GM20431 (cell line): Measurements from ENCODE around the gene STXBP2.

ENCODE experiments used
- in situ Hi-C: fragments of 300-500 bp; cut with MseI, MboI; formaldehyde crosslinking; loops from one replicate; pipeline ENCODE4 v1.15.0; 2020; ENCODE audit warnings: low sequenced_read_pairs; ENCODE audit not compliant: unreplicated experiment

STXBP2 gene

DNA sequence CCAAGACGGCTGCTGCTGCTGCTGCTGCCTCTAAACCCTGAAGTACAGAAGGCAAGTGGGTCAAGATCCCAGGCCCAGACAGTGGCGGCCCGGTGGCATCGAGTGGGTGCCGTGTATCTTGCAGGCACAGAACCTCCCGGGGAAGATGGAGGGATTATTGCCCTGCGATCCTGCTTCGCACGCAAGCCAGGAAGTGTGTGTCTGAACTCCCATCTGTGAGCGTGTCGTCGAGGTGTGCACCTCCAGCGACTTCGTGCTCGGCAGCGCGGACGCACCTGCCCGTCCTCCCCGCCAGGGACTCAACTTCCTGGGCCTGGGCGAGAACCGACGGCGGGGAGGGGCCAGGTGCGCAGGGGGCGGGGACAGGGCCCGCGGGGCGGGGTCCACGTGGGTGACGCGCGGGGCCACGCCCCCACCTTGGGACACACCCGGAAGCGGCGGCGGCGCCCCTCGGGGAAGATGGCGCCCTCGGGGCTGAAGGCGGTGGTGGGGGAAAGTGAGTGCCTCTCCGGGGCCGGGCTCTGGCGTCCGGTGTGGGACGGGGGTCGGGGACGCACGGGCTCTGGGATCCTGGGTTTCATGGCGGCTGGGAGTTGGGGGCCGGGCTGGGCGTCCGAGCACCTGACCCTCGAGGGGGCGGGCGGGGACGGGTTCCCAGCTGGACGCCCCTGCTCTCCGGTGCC lies at the start of gene STXBP2:
TSS of gene STXBP2 (plus strand) at position 420 of the 683 bp plus-strand sequence. CDS start at position 460, 40 bp downstream.
- in situ Hi-C loops = no loop called here

DNA sequence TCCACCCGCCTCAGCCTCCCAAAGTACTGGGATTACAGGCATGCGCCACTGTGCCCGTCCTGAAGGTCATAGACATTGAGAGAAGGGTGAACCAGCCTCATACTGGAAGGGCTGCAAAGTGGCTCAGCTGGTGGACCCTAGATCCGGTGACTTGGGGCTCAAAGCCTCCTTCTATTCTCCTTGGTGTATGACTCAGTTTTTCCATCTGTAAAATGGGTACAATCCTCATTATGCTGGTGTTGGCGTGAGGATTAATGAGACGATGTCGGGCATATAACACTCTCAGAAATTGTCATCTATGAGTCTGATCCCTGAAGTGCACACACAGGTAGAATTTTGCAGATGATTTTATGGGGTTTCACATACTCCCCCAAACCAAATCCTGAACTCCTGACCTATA lies 47.1 kb upstream of the STXBP2 start:
- in situ Hi-C loops = no loop called here

DNA sequence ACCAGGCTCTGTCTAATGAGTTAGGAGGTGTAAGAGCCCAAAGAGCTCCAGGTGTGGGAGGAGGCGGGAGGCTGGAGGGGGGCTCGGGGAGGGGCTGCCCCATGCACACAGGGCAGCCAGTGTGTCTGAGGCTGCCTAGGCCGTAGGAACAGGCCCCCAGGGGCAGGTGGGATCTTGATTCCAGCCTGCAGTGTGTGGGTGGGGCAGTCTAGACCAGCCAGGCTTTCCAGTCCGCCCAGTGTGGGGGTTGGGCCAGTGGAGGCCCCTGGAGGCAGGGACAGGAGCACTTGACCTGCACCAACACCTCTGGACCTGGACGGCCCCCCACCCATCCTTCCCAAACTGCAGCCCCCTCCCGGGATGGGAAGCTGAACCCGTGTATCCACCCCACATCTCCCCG lies 46.7 kb upstream of the STXBP2 start:
- in situ Hi-C loops = no loop called here

DNA sequence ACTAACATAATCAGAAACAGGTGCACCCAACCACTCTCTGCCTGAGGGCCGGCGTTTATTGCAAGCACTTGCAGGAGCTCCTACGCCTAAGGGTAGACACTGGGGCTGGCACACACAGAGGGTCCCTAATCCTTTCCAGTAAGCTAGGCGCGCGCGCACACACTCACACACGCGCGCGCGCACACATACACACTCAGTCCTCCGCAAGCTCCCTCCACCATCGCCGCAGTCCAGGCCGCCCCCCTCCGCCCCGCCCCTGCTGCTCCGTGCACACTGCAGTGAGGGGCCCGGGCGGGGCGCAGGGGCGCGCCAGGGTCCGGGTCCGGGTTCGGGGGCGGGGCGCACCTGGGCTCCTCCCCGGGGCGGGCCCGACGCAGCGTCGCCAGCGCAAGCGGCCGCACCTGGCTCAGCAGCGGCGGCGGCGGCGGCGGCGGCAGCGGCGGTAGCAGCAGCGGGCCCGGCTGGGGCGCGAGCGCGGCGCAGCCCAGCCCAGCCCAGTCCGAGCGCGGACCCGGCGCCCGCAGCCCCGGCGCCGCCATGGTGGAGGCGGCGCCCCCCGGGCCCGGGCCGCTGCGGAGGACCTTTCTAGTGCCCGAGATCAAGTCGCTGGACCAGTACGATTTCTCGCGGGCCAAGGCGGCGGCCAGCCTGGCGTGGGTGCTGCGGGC lies 41.3 kb upstream of the STXBP2 start, which contains the start of gene CAMSAP3:
TSS of gene CAMSAP3 (plus strand) at position 398 of the 668 bp plus-strand sequence. CDS start at position 538, 140 bp downstream.
- in situ Hi-C loops = no loop called here

DNA sequence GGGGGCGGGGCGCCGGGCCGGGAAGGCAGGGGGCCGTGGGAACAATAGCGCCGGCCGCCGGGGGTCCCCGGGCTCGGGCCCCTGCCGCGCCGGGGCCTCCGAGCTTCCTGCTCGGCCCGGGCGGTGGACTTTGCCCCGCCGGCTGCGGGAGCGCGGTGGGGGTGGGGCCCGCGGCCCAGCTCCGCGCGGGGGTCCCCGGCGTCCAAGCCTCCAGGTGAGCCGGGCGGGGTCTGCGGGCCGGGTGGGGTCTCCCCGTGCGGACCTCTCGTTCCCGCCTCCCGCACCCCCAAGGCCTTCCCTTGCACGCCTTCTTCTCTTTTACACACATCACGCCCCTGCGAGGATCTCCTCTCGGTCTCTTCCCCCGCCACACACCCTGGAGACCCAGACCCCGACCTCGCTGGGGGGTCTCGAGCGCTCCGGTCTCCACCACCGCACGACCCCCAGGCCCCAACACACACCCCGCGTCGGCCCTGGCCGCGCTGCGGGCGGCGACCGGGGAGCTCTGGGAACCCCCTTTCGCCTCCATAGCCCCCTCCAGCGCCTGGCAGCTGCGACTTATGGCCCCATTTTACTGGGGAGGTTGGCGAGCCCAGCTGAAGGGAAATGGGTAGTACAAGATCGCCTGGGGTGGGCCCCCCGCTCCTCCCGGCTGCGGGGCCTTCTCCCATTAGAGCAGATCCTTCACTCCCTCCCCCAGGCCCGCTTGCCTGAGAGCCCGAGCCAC lies 40.5 kb upstream of the STXBP2 start:
- in situ Hi-C loops = no loop called here

DNA sequence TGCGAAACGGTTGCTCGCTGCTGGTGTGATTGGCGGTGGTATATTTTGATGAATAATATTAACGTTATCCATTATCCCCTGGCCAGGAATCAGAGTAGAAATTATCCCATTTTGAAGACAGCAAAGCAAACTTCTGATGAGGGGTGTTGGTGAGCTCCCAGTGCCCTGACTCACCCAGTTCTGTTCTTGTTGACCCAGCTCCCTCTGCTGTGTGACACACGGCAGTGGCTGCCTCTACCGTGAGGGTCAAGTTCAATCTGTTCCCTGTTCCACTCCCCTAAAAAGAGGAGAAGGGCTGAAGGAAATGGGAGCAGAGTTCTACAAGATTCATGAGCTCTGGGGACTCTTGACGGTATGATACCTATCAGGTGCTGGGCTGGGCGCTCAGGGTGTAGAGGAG lies 39.2 kb upstream of the STXBP2 start:
- in situ Hi-C loops = no loop called here

DNA sequence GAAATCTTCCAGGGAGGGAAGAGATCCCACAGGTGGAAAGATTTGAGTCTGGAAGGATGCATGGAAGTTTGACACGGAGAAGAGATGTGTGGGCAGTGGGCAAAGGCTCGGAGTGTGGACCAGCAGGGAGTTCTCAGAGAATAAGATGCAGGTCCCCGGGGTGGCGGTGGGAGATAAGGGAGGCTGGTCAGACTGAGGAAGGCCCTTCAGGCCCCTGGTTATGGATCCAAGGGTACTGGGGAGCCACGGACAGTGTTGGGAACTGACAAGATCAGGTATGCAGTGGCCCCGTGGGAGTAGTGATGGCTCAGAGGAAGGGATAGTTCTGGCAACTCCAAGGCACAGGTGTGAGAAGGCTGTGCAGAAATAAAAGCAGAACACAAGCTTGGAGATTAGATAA lies 38.7 kb upstream of the STXBP2 start:
- in situ Hi-C loops = no loop called here

DNA sequence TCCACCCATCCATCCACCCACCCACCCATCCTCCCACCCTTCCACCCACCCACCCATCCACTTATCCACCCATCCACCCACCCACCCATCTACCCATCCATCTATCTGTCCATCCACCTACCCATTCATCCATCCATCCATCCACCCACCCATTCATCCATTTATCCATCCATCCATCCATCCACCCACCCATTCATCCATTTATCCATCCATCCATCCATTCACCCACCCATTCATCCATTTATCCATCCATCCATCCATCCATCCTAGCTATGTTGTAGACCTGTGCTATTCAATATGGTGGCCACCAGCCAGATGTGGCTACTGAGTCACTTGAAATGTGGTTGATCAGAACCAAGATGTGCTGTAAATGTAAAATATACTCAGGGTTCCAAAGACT lies 36.2 kb upstream of the STXBP2 start:
- in situ Hi-C loops = no loop called here

DNA sequence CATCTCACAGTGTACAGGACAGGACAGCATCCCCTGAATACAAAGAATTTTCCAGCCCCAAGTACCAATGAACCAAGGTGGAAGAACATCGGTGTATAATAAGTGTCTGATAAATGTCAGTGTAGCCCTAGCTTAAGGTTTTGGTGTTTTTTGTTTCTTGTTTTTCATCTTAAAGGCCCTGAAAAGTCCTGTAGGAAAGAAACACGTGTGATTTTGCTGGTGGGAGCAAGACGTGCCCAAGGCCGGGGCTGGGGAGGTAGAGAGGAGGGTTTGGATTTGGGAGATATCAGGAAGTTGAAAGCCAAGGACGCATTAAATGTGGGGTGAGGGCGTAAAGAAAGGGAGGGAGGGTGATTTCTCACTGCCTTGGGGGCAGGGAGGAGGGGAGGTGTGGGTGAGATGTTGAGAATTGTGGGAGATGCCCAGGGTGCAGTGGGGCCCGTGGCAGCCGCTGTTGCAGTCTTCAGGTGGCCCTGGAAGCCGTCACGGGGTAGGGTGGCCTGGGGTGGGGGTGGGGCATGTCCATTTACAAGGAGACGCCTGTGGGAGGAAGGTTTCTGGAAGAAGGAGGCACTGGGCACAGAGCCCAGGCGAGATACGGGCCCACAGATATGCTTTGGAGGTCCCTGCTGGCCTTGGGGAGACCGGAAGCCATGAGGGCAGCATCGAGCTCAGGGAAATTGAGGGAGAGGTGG lies 34.5 kb upstream of the STXBP2 start:
- in situ Hi-C loops = no loop called here

DNA sequence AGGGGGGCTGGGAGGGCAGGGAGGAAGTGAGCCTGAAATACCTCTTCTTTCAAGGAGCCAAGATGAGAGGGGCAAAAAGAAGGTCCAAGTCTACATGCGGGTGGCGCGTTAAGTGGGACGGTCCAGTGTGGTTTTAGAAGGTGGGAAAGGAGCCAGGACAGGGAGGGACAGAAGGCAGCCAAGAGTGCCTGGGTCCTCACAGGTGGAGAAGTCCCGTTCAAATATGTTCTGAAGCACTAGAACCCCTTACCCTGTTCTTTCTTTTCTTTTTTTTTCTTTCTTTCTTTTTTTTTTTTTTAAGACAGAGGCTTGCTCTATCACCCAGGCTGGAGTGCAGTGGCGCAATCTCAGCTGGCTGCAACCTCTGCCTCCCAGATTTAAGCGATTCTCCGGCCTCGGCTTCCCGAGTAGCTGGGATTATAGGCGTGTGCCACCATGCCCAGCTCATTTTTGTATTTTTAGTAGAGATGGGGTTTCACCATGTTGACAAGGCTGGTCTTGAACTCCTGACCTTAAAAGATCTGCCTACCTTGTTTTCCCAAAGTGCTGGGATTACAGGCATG lies 33.9 kb upstream of the STXBP2 start:
- in situ Hi-C loops = no loop called here

DNA sequence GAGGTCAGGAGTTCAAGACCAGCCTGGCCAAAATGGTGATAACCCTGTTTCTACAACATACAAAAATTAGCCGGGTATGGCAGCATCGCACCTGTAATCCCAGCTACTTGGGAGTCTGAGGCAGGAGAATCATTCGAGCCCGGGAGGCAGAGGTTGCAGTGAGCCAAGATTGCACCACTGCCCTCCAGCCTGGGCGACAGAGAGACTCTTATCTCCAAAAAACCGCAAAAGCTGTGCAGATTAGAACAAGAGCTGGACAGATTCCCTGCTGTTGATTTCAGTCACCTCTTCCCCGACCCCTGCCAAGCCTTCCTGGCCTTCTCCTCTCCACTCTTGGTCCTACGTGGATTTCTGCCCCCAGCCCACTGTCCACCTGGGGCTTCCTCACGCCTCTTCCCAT lies 33.0 kb upstream of the STXBP2 start:
- in situ Hi-C loops = no loop called here

DNA sequence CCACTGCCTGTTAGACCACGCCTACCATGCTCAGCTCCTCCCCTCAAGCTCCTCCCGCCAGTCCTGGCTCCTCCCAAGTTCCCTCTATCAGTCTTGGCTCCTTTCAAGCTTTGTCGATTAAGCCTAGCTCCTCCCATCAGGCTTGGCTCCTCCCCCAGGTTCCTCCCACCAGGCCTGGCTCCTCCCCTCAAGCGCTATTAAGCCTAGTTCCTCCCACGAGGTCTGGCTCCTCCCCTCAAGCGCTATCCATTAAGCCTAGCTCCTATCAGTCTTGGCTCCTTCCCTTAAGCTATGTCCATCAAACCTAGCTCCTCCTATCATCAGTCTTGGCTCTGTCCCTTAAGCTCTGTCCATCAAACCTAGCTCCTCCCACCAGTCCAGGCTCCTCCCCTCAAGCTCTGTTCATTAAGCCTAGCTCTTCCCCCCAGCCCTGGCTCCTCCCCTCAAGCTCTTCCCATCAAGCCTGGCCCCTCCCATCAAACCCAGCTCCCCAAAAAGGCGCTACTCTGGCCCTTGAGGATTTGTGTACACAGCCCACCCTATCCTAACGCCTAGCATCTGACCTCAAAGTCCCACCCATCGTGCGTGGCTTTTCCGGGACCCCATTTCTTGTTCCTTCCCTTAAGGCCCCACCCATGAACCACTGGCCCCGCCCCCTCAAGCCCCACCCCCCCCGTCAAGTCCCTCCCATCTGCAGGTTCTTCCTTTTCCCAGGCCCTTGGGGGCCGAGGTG lies 31.3 kb upstream of the STXBP2 start:
- in situ Hi-C loops = no loop called here

DNA sequence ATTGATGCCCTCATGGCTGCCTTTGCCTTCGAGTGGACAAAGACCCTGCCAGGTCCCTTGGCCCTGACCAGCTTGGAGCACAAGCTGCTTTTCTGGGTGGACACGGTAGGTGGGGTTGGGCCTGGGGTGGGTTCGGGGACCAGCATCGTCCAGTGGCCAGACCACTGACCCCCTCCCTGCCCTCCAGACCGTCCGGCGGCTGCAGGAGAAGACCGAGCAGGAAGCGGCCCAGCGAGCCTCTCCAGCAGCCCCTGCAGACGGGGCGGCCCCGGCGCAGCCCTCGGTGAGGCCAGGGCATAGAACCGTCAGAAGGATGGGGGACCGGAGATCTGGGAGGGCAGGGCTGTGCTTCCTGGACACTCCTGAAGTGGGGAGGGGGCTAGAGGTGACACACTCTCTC lies 30.6 kb upstream of the STXBP2 start:
- in situ Hi-C loops = no loop called here

DNA sequence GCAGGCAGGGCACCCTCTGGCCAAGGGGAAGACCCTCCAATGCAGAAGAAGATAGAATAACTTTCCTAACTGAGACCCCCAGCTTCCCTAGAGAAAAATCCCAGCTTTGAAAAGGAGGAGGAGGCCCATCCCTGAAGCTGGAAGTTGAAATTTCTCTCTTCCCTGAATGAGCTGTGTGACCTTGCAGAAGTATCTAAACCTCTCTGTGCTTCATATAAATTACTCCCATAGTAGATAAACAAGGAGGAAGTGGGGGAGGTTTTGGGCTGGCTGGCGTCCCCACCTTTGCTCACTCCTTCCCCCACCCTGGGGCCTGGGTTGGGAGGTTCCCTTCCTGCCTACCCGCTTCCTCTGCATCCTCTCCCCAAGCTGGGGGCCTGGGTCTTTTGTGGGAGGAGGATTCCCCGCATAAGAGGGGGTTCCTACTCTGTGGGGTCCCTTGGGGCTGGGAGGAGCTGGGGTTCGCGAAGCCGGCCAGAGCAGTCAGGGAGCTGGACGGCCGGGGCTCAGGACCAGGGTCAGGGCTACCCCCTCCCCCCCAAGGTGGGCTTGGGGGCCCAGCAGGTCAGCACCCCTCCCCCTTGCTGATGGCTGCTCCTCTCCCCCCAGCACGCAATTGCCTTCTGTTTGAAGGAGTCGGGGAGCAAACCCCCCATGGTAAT lies 29.6 kb upstream of the STXBP2 start:
- in situ Hi-C loops = no loop called here

DNA sequence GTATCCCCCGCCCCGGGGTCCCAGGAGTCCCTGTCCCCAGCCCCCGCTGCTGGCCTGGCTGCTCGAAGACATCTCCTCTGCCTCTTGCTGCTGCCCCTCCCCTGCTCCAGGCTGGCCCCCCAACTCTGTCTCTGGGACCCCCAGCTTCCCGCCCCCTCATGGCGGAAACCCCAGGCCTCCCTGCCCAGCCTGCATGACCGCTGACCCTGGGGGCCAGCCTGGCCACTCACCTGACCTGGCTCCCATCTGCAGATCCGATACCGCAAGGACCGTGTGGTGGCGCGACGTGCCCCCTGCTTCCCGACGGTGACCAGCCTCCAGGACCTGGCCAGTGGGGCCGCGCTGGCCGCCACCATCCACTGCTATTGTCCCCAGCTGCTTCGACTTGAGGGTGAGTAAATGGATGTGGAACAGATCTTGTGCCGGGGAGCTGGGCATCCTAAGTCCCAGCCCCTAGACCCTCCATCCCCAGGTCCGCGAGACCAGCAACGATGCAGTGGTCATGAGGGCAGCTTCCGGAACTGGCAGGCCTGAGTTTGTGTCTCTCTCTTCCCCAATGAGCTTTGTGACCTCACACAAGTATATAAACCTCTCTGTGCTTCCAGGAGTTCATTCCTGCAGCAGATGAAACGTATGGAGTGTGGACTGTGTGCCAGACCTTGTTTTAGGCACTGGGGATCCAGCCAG lies 28.9 kb upstream of the STXBP2 start:
- in situ Hi-C loops = no loop called here

DNA sequence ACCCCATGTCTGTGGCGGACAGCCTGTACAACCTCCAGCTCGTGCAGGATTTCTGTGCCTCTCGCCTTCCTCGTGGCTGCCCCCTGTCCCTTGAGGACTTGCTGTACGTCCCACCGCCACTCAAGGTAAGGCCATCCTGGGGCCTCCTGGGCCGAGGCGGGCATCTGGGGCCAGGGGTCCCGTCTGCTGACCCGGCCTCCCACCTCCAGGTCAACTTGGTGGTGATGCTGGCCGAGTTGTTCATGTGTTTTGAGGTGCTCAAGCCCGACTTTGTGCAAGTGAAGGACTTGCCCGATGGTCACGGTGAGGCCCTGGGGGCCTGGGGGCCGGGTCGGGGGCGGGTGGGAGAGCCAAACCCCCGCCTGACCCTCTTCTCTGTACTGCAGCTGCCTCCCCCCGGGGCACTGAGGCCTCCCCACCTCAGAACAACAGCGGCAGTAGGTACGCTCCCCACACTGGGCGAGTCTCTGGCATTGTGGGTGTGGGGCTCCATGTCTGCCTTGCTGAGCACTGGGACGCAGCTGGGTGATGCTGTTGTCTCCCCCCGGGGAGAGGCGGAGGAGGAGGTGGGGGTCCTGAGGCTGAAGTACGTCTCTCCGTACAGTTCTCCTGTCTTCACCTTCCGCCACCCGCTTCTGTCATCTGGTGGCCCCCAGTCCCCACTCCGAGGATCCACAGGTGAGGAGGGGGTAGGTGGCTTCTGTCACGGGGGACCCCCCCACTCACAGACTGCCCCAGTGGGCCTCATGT lies 26.2 kb upstream of the STXBP2 start:
- in situ Hi-C loops = no loop called here

DNA sequence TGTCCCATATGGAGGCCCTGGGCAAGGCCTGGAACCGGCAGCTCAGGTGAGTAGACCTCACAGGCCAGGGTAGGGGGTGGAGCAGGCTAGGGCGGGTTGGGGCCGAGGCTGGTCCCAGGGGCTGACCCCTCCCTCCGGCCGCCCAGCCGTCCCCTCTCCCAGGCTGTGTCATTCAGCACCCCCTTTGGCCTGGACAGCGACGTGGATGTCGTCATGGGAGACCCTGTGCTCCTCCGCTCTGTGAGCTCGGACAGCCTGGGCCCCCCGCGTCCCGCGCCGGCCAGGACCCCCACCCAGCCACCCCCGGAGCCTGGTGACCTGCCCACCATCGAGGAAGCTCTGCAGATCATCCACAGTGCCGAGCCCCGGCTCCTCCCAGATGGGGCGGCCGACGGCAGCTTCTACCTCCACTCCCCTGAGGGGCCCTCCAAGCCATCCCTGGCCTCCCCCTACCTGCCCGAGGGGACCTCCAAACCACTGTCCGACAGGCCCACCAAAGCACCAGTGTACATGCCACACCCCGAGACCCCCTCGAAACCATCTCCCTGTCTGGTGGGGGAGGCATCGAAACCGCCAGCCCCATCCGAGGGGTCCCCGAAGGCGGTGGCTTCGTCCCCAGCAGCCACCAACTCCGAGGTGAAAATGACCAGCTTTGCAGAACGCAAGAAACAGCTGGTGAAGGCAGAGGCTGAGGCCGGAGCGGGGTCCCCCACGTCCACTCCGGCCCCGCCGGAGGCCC lies 25.2 kb upstream of the STXBP2 start:
- in situ Hi-C loops = no loop called here
